HEK293 (cell line): ENCODE data around the gene C1orf226.

Experiments
- CTCF ChIA-PET: fragments of 350-600 bp; formaldehyde crosslinking; extraction: SDS; loops from one replicate; lab custom pipeline; 2021; ENCODE audit warnings: antibody characterized with exemption; lab: Yijun Ruan, JAX
- POLR2A ChIA-PET: fragments of 300-600 bp; formaldehyde crosslinking; extraction: SDS; loops from one replicate; lab custom pipeline; 2020; ENCODE audit warnings: antibody characterized with exemption, inconsistent platforms; lab: Yijun Ruan, JAX
- H3K27ac ChIP-seq: fragments of 200-500 bp; sonication (Bioruptor generic); 2 replicates; pipeline ENCODE4 v1.5.1; 2014; ENCODE audit warnings: low read depth, low read length, control low read depth, inconsistent platforms; ENCODE audit errors: extremely low read depth
- H3K36me3 ChIP-seq, 2 experiments: fragments of 200-500 bp in 1 of 2; sonication (Bioruptor generic) in 1 of 2; 1 replicate in 1 of 2; 2 replicates in 1 of 2; pipeline ENCODE4 v1.5.1; 2014 to 2017; ENCODE audit warnings: inconsistent platforms in 2 of 2, low read length in 2 of 2; ENCODE audit not compliant: control insufficient read depth in 2 of 2, insufficient read depth in 1 of 2
- H3K4me1 ChIP-seq: fragments of 200-500 bp; sonication (Bioruptor generic); 2 replicates; pipeline ENCODE4 v1.5.1; 2014; ENCODE audit warnings: mild to moderate bottlenecking, low read length, inconsistent platforms; ENCODE audit not compliant: control insufficient read depth, insufficient read depth
- H3K4me3 ChIP-seq: 2 replicates; pipeline ENCODE4 v1.5.1; 2011; ENCODE audit warnings: low read depth, mild to moderate bottlenecking, control low read depth, low read length, moderate library complexity
- H3K9me3 ChIP-seq: fragments of 200-500 bp; sonication (Bioruptor generic); 2 replicates; pipeline ENCODE4 v1.5.1; 2014; ENCODE audit warnings: low read depth, low read length, inconsistent platforms; ENCODE audit not compliant: control insufficient read depth, insufficient read depth
- ELK4 ChIP-seq: IDR thresholded peaks from 2 replicates; pipeline ENCODE4 v1.6.1; 2011; ENCODE audit warnings: mild to moderate bottlenecking, low read depth, low read length, borderline replicate concordance
- FEZF1 ChIP-seq: fragments of 450-650 bp; formaldehyde crosslinking; IDR thresholded peaks from 2 replicates; pipeline ENCODE4 v1.5.1; 2016; ENCODE audit warnings: missing biosample characterization, missing genetic modification characterization
- HOXC10 ChIP-seq: sonication (generic); formaldehyde crosslinking; IDR thresholded peaks from 2 replicates; pipeline ENCODE4 v1.8.1; 2023; ENCODE audit warnings: mild to moderate bottlenecking, missing genetic modification reagents
- INSM2 ChIP-seq: fragments of 450-650 bp; formaldehyde crosslinking; IDR thresholded peaks from 2 replicates; pipeline ENCODE4 v1.5.1; 2016; ENCODE audit warnings: missing biosample characterization, missing genetic modification characterization
- KLF7 ChIP-seq: fragments of 450-650 bp; formaldehyde crosslinking; IDR thresholded peaks from 2 replicates; pipeline ENCODE4 v1.5.1; 2016; ENCODE audit warnings: missing biosample characterization, missing genetic modification characterization, borderline replicate concordance
- OSR2 ChIP-seq: fragments of 450-650 bp; formaldehyde crosslinking; IDR thresholded peaks from 2 replicates; pipeline ENCODE4 v1.5.1; 2016; ENCODE audit warnings: missing biosample characterization, missing genetic modification characterization
- PRDM10 ChIP-seq: fragments of 450-650 bp; formaldehyde crosslinking; IDR thresholded peaks from 2 replicates; pipeline ENCODE4 v1.5.1; 2016; ENCODE audit warnings: missing biosample characterization, missing genetic modification characterization
- PRDM6 ChIP-seq: fragments of 450-650 bp; formaldehyde crosslinking; IDR thresholded peaks from 2 replicates; pipeline ENCODE4 v1.5.1; 2017; ENCODE audit warnings: missing biosample characterization, missing genetic modification characterization
- SP2 ChIP-seq: fragments of 450-650 bp; formaldehyde crosslinking; IDR thresholded peaks from 2 replicates; pipeline ENCODE4 v1.5.1; 2016; ENCODE audit warnings: missing biosample characterization, missing genetic modification characterization
- ZNF140 ChIP-seq: fragments of 450-650 bp; formaldehyde crosslinking; IDR thresholded peaks from 2 replicates; pipeline ENCODE4 v1.5.1; 2016; ENCODE audit warnings: missing biosample characterization, missing genetic modification characterization
- ZNF280C ChIP-seq: fragments of 450-650 bp; formaldehyde crosslinking; IDR thresholded peaks from 2 replicates; pipeline ENCODE4 v1.5.1; 2016; ENCODE audit warnings: missing biosample characterization, missing genetic modification characterization
- ZNF311 ChIP-seq: fragments of 450-650 bp; formaldehyde crosslinking; IDR thresholded peaks from 2 replicates; pipeline ENCODE4 v1.5.1; 2017; ENCODE audit warnings: missing biosample characterization, missing genetic modification characterization, borderline replicate concordance
- ZNF362 ChIP-seq: fragments of 450-650 bp; formaldehyde crosslinking; IDR thresholded peaks from 2 replicates; pipeline ENCODE4 v1.5.1; 2016; ENCODE audit warnings: missing biosample characterization, missing genetic modification characterization
- ZNF37A ChIP-seq: fragments of 450-650 bp; IDR thresholded peaks from 2 replicates; pipeline ENCODE4 v1.5.1; 2018; ENCODE audit warnings: missing biosample characterization, missing genetic modification characterization
- ZNF391 ChIP-seq: fragments of 450-650 bp; formaldehyde crosslinking; IDR thresholded peaks from 2 replicates; pipeline ENCODE4 v1.5.1; 2016; ENCODE audit warnings: low read depth, missing biosample characterization, missing genetic modification characterization, borderline replicate concordance
- ZNF624 ChIP-seq: fragments of 450-650 bp; formaldehyde crosslinking; IDR thresholded peaks from 2 replicates; pipeline ENCODE4 v1.5.1; 2017; ENCODE audit warnings: missing biosample characterization, missing genetic modification characterization
- ZNF645 ChIP-seq: fragments of 450-650 bp; formaldehyde crosslinking; IDR thresholded peaks from 2 replicates; pipeline ENCODE4; 2016; ENCODE audit warnings: missing biosample characterization, missing genetic modification characterization
- ZNF670 ChIP-seq: fragments of 450-650 bp; formaldehyde crosslinking; IDR thresholded peaks from 2 replicates; pipeline ENCODE4 v1.5.1; 2016; ENCODE audit warnings: missing biosample characterization, missing genetic modification characterization, low read depth
- ZNF792 ChIP-seq: fragments of 450-650 bp; formaldehyde crosslinking; IDR thresholded peaks from 2 replicates; pipeline ENCODE4 v1.5.1; 2016; ENCODE audit warnings: missing biosample characterization, missing genetic modification characterization

The C1orf226 gene

DNA sequence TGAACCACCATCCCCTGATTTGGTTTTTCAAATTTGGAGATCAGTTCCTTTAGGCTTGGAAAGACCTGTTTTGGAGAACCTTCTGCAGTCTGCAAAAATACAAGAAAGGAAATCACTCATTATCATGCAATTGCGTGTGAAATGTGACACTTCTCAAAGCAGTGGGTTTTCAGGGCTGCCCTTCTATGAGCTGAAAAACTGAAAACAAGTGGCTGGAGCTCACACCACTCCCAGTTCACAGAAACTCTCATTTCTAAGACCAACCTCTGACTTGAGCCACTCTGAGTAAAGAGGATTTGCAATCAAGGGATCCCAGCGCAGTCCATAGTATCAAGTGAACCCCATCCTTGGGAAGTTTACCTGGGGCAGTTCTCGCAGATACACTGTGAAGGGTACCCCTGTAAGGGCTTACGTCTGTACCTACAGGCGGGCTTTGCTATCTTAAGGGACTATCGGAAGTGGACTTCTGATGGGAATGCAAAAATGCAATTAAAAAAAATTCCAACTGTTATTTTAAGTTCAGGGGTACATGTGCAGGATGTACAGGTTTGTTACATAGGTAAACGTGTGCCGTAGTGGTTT is 17.6 kb downstream of the C1orf226 start:
- Histone ChIP-seq H3K4me3 (no peak overlapping the region), H3K36me3 (no peaks in the 10 kb centered on the region), H3K9me3 (no peaks in the 10 kb centered on the region), H3K4me1 (0 out of 2 replicates have a peak, but pooled peaks cover 3% of the 10 kb centered on the region), H3K27ac (no peak overlapping the region)
- CTCF ChIA-PET: interaction anchor here (0.9 kb wide), 1 partner anchor 836 kb away, joined by 3 read pairs; no protein-coding TSS in a partner anchor
- TF ChIP-seq ZNF670 (no peak), KLF7 (no peak), ZNF391 (no peak), HOXC10 (no peak)
- POLR2A ChIA-PET: no interaction called here

- ChIA-PET CTCF (interaction anchor here (1.7 kb wide), 1 partner anchor 344 kb away, joined by 5 read pairs; no protein-coding TSS in a partner anchor), POLR2A (no interaction called here)
These were observed 19.3 kb downstream of the C1orf226 start for GRCh38 chr1:162400790-162401355.

More at GRCh38 chr1:162400790-162401355, 19.3 kb downstream of the C1orf226 start:
- 0 out of 2 replicates have a peak, but pooled peaks cover 3% of the 10 kb centered on the region for H3K4me1 ChIP-seq
- TF ChIP-seq OSR2 (no peak), ZNF280C (tag by site-specific recombination) (no peak), INSM2 (tag by site-specific recombination) (no peak), PRDM6 (tag by site-specific recombination) (no peak), ZNF624 (tag by site-specific recombination) (no peak), ZNF37A (no peak), ZNF311 (tag by site-specific recombination) (no peak), SP2 (tag by site-specific recombination) (no peak), ZNF645 (no peak), FEZF1 (tag by site-specific recombination) (no peak), PRDM10 (no peak), ELK4 (no peak), ZNF792 (tag by site-specific recombination) (no peak), ZNF362 (tag by site-specific recombination) (no peak), ZNF140 (tag by site-specific recombination) (no peak), HOXC10 (no peak)
- TF ChIP-seq, all 188 proteins: peak for 0
- Histone ChIP-seq H3K9me3 (no peaks in the 10 kb centered on the region), H3K4me3 (no peak overlapping the region), H3K36me3 (no peaks in the 10 kb centered on the region), H3K27ac (no peak overlapping the region)
